HepG2 (cell line): ENCODE measurements around the gene NBR1. TPM values are rescaled to one million over a fixed set of nuclear protein-coding genes. Genes with fewer than 3 reads are reported as not detected.
A peak's percentile ranks its signal among the peaks of the same experiment; 100 is the strongest.

Source experiments
- AHDC1 ChIP-seq: sonication (generic); formaldehyde crosslinking; IDR thresholded peaks from 2 replicates; pipeline ENCODE4 v1.5.1; 2020; ENCODE audit warnings: mild to moderate bottlenecking, missing genetic modification reagents, borderline replicate concordance
- ELF3 ChIP-seq: IDR thresholded peaks from 2 replicates; pipeline ENCODE4 v1.6.1; 2016; ENCODE audit warnings: missing genetic modification reagents, missing compliant biosample characterization
- GFI1 ChIP-seq: sonication (generic); formaldehyde crosslinking; IDR thresholded peaks from 2 replicates; pipeline ENCODE4 v1.5.0; 2020; ENCODE audit warnings: missing genetic modification reagents, mild to moderate bottlenecking, borderline replicate concordance
- MNT ChIP-seq: fragments of 450-650 bp; IDR thresholded peaks from 2 replicates; pipeline ENCODE4 v1.6.1; 2016
- SNAI1 ChIP-seq: sonication (generic); formaldehyde crosslinking; IDR thresholded peaks from 2 replicates; pipeline ENCODE4 v1.5.0; 2020; ENCODE audit warnings: mild to moderate bottlenecking, missing genetic modification reagents, borderline replicate concordance
- SP4 ChIP-seq: sonication (generic); formaldehyde crosslinking; IDR thresholded peaks from 2 replicates; pipeline ENCODE4 v1.8.1; 2023; ENCODE audit warnings: mild to moderate bottlenecking, missing genetic modification reagents
- TFE3 ChIP-seq: IDR thresholded peaks from 2 replicates; pipeline ENCODE4 v1.6.1; 2016
- ZBTB20 ChIP-seq: sonication (generic); formaldehyde crosslinking; IDR thresholded peaks from 2 replicates; pipeline ENCODE4 v1.8.1; 2023; ENCODE audit warnings: missing genetic modification reagents, low read depth, mild to moderate bottlenecking, borderline replicate concordance
- ZBTB3 ChIP-seq: sonication (generic); formaldehyde crosslinking; IDR thresholded peaks from 2 replicates; pipeline ENCODE4 v1.4.0; 2020; ENCODE audit warnings: low read depth, mild to moderate bottlenecking, moderate library complexity, missing genetic modification reagents, borderline replicate concordance
- ZBTB7B ChIP-seq: sonication (generic); formaldehyde crosslinking; IDR thresholded peaks from 2 replicates; pipeline ENCODE4 v1.4.0; 2020; ENCODE audit warnings: missing genetic modification reagents
- ZNF121 ChIP-seq: sonication (generic); formaldehyde crosslinking; IDR thresholded peaks from 2 replicates; pipeline ENCODE4 v1.5.0; 2020; ENCODE audit warnings: mild to moderate bottlenecking, missing genetic modification reagents
- ZNF124 ChIP-seq: sonication (generic); formaldehyde crosslinking; IDR thresholded peaks from 2 replicates; pipeline ENCODE4 v1.4.0; 2020; ENCODE audit warnings: missing genetic modification reagents
- ZNF251 ChIP-seq: sonication (generic); formaldehyde crosslinking; IDR thresholded peaks from 2 replicates; pipeline ENCODE4 v1.9.0; 2021; ENCODE audit warnings: mild to moderate bottlenecking, missing genetic modification reagents
- ZNF510 ChIP-seq: sonication (generic); formaldehyde crosslinking; IDR thresholded peaks from 2 replicates; pipeline ENCODE4 v1.4.0; 2020; ENCODE audit warnings: low read depth, mild to moderate bottlenecking, missing genetic modification reagents
- ZNF746 ChIP-seq: sonication (generic); formaldehyde crosslinking; IDR thresholded peaks from 2 replicates; pipeline ENCODE4 v1.8.0; 2022; ENCODE audit warnings: mild to moderate bottlenecking, missing genetic modification reagents
- ZNF75D ChIP-seq: sonication (generic); formaldehyde crosslinking; IDR thresholded peaks from 2 replicates; pipeline ENCODE4 v1.8.1; 2023; ENCODE audit warnings: missing genetic modification reagents, mild to moderate bottlenecking, borderline replicate concordance
- ZNF776 ChIP-seq: sonication (generic); formaldehyde crosslinking; IDR thresholded peaks from 2 replicates; pipeline ENCODE4 v1.4.0; 2020; ENCODE audit warnings: mild to moderate bottlenecking, missing genetic modification reagents
- polyA plus RNA-seq, 8 experiments: library from polyadenylated mRNA; depleted of rRNA in 3 of 8; stranded (reverse) in 7 of 8; unstranded in 1 of 8; fragments of >200 nt; fragmentation: Illumina TruSeq in 4 of 8; extraction: Trizol in 4 of 8; gene quantifications; 2 replicates each; pipeline versions ENCODE4 v1.2.1 to v1.2.3, GENCODE V29; 2011 to 2016; ENCODE audit warnings: low read depth in 4 of 8, missing spikeins in 1 of 8, mixed read lengths in 1 of 8; ENCODE audit not compliant: insufficient read depth in 1 of 8
- total RNA-seq, 5 experiments: library from RNA; depleted of rRNA; stranded (reverse); fragments of >200 nt; fragmentation: Illumina TruSeq; extraction: Trizol; gene quantifications; 2 replicates each; pipeline ENCODE4 v1.2.3, GENCODE V29; 2016; ENCODE audit warnings: low read depth in 1 of 5
- TF ChIP-seq, protein P1 (sequence below): sonication (generic); formaldehyde crosslinking; IDR thresholded peaks from 2 replicates; pipeline ENCODE4 v1.8.1; 2023; ENCODE audit warnings: mild to moderate bottlenecking, inconsistent platforms, moderate library complexity, missing genetic modification reagents, borderline replicate concordance

The NBR1 gene
- total and polyA plus RNA-seq, 2 of the 13 experiments (the other 11 are each of a cell fraction or from before 2014, with no cell fraction given): 51.7 to 121 TPM

DNA sequence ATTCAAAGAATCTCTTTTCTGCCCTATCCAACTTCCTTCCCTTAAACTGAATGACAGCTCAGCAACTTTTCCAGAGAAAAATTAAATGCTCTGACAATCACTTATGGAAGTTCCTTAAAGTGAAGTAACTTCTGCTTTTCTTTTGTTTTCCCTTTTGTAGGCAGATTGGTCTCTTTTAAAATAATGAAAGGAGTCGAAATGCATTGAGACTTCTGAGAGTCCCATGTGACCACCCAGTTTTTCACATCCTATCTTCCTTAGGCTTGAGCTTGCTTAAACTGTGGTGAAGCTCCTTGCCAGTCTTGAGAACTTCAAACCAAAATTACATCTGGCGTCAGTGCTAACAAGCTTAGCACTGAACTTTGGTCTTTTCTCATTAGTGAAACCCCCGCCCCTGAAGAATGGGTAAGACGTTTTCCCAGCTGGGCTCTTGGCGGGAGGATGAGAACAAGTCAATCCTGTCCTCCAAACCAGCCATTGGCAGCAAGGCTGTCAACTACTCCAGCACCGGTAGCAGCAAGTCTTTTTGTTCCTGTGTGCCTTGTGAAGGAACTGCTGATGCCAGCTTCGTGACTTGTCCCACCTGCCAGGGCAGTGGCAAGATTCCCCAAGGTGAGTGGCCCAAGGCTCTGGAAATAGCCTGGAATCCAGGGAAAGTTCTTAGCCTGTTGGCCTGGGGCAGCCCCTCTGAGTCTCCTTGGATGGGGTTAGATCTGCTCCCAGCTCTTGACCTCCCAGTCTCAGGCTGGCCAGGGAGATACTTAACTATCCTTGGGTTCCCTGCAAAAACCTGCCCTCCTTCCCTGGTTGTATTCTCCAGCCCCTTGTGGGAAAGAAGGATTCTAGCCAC lies 41.9 kb downstream of the NBR1 start (continued):
- TF ChIP-seq ZNF510 (CRISPR knock-in tag) (0 out of 2 replicates have a peak, but pooled peaks have one; percentile 54), ZNF124 (CRISPR knock-in tag) (no peak), ZNF121 (CRISPR knock-in tag) (no peak), ZBTB7B (CRISPR knock-in tag) (no peak; the same call in 1 of the 2 replicates), ZNF251 (no peak), AHDC1 (CRISPR knock-in tag) (no peak), ZNF746 (CRISPR knock-in tag) (no peak), ZNF75D (CRISPR knock-in tag) (no peak), SP4 (CRISPR knock-in tag) (no peak), ZNF776 (CRISPR knock-in tag) (no peak), ELF3 (CRISPR knock-in tag) (0 out of 2 replicates have a peak, but pooled peaks have one; percentile 16), SNAI1 (CRISPR knock-in tag) (no peak), GFI1 (CRISPR knock-in tag) (no peak), TFE3 (CRISPR knock-in tag) (no peak), ZBTB3 (CRISPR knock-in tag) (no peak), ZBTB20 (CRISPR knock-in tag) (no peak), MNT (no peak)
- TF ChIP-seq, protein P1, sequence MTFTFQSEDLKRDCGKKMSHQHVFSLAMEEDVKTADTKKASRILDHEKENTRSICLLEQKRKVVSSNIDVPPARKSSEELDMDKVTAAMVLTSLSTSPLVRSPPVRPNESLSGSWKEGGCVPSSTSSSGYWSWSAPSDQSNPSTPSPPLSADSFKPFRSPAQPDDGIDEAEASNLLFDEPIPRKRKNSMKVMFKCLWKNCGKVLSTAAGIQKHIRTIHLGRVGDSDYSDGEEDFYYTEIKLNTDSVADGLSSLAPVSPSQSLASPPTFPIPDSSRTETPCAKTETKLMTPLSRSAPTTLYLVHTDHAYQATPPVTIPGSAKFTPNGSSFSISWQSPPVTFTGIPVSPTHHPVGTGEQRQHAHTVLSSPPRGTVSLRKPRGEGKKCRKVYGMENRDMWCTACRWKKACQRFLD (CRISPR knock-in tag): no peak
